ENCODE data around the gene CAMK2A.

Gene CAMK2A

DNA sequence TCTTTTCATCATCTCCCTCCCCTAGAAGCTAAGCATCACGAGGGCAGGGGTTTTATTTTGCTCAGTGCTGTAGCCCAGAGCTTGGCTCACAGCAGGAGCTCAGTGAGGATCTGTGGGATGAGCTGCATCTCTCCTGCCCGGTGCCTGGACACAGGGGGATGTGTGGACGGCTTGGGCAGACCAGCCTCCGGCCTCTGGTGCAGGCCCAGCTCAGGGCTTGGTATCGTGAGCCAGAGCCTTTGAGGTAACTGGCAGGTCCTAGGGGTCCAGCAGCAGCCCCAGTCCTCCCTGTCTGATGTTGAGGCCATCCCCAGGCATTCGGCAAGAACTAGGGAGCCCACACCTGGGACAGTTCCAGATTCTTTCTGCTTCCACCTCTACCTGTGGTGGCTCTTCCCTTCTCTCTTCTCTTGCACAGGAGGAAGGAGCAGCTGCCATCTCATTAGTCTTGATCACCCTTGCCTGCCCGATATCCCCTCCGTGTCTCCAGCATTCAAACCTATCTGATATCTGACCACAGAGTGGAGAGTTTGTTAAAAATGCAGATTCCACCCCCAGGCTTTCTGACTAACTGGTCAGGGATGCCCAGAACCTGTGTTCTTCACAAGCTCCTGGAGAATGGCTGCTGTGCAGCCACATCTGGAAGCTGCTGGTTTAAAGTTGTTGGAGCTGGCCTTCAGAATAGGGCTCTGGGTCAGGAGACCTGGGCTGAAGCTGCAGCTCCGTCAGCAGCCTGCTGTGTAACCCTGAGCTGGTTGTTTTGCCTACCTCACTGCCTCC, 107.6 kb downstream of the CAMK2A start:
- no peak for DNase-seq

GRCh38 chr5:150181027-150181426, 108.5 kb downstream of the CAMK2A start:
- DNase-seq = no peak

GRCh38 chr5:150180241-150181026, 109.1 kb downstream of the CAMK2A start:
- no peak for DNase-seq

- DNase-seq = no peak
Observed at GRCh38 chr5:150179019-150179620, 110.5 kb downstream of the CAMK2A start.

GRCh38 chr5:150178262-150178661, 111.3 kb downstream of the CAMK2A start:
- DNase-seq = no peak

DNA sequence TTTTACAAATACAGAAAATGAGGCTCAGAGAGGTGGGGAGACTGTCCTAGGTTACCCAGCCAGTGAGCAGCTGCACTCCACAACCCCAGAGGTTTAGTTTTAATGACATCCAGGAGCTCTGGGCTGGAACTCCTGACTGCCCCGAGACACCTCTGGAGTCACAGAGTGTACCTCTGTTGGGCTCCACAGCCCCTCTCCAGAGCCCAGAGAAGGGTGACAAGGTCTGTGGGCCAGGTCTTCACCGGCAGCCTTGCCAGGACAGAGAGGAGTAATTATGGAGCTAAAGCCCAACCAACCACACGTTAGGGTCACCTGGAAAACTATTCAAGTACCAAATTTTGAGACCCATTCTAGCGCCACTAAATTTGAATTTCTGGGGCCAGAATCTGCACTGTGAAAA, 111.9 kb downstream of the CAMK2A start:
- no peak for DNase-seq

- no peak for DNase-seq
Observed at GRCh38 chr5:150176745-150177477, 112.7 kb downstream of the CAMK2A start.

- no peak for DNase-seq
Observed at GRCh38 chr5:150175536-150175935, 114.0 kb downstream of the CAMK2A start.

GRCh38 chr5:150175076-150175475, 114.5 kb downstream of the CAMK2A start:
- no peak for DNase-seq

- DNase-seq = no peak
Observed at GRCh38 chr5:150174285-150174684, 115.3 kb downstream of the CAMK2A start.

- DNase-seq = no peak
Observed at GRCh38 chr5:150173161-150173560, 116.4 kb downstream of the CAMK2A start.

GRCh38 chr5:150172556-150172955, 117.0 kb downstream of the CAMK2A start:
- no peak for DNase-seq

DNA sequence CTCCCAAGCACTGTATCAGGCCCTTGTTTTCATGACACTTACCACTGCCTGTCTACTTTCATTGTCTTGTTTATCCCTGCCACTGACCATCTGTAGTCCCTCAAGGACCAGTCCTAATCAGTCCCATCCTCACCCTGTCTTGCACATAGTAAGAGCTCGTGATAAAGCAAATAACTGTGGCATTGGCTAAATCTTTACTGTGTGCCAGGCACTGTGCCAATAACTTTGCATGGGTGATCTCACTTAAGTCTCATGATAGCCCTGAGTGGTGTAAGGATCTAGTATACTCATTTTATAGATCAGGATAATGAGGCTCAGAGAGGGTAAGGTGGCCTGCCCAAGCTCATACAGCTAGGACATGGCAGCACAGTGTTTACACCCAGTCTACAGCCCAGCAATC, 117.4 kb downstream of the CAMK2A start:
- no peak for DNase-seq

Data from NCI-H146 (cell line).